HG02943 (cell line): ENCODE results near the gene OR2H1.
"Not testable (repeated sequence)": the region's sequence is repeated elsewhere in the genome, so short reads cannot be mapped to it uniquely, and the experiment has no call there.

Experiments used
- ATAC-seq: cut with Tn5 transposase; IDR thresholded peaks from one replicate; pipeline ENCODE4 v1.9.1; 2021; ENCODE audit warnings: mild to moderate bottlenecking, low read depth, moderate library complexity; ENCODE audit not compliant: unreplicated experiment

Gene OR2H1

DNA sequence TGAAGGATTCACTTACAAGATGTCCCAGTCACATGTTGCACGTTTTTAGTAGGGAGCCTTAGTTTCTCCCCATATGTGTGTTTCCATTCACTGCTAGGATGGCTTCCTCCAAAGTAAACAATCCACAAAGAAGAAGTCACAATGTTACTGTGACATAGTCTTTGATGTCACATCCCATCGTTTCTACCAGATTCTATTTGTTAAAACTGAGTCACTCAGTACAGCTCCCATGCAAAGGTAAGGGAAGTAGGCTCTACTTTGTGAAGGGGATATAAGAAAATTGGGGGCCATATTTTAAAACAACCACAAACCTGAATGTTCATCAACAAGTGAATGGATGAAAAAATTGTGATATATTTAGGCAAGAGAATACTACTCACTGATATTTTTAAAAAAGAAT, at the start of gene OR2H1, which contains the start of gene OR11A1:
Gene OR2H1, plus strand, starts transcription at position 185 of the 400 bp plus-strand sequence. CDS start 4,615 bp downstream, outside the sequence.
Gene OR11A1, minus strand, starts transcription at position 101 of the 400 bp plus-strand sequence. CDS start 29,430 bp downstream, outside the sequence.
- no peak for ATAC-seq

DNA sequence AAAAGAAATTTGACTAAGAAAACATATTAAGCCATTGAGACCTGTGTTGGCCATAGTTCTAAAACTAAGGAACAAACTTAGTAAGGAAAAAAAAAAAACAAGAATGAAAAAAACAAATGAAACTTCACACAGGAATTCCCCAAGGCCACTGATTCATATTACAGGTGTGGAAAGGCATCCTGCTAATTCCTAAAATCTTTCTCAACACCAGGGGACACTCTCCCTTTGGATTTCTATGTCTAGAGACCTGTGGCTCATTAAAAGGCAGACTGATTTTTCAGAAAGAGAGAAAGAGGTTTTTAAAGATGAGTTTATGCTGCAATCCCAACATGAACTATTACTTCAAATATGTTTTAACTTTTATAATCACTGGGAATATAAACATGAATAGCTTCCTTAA, 42.4 kb upstream of the OR2H1 start, which contains the start of gene OR12D1:
Gene OR12D1, plus strand, starts transcription at position 341 of the 400 bp plus-strand sequence.
- no peak for ATAC-seq

GRCh38 chr6:29419516-29419915, 37.4 kb upstream of the OR2H1 start:
- no peak for ATAC-seq

GRCh38 chr6:29424168-29424567, 32.8 kb upstream of the OR2H1 start:
- ATAC-seq, result no peak

- ATAC-seq, result no peak
These were observed 32.4 kb upstream of the OR2H1 start for GRCh38 chr6:29424575-29424974.

GRCh38 chr6:29425075-29425474, 31.9 kb upstream of the OR2H1 start:
- ATAC-seq, result no peak

DNA sequence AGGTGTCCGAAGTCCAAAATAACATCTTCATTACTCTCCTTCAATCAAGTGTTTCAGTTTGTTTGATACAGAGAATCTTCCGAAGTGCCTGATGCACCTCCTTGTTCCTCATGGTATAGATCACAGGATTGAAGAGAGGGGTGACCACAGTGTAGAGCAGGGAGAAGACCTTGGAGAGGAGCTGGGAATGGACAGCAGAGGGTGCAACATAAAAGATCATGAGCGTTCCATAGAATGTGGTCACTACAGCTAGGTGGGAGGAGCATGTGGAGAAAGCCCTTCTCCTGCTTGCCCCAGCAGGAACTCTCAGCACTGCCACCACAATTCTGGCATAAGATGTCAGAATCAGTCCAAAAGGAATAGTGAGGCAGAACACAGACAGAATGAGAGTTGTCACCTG, 30.3 kb upstream of the OR2H1 start:
- no peak for ATAC-seq

GRCh38 chr6:29436730-29437129, 20.2 kb upstream of the OR2H1 start:
- not testable (repeated sequence) for ATAC-seq

GRCh38 chr6:29439006-29439405, 17.9 kb upstream of the OR2H1 start, which contains the start of gene OR10C1:
OR10C1 (plus strand) TSS chr6:29439306; CDS start chr6:29440016, 710 bp downstream.
- no peak for ATAC-seq

DNA sequence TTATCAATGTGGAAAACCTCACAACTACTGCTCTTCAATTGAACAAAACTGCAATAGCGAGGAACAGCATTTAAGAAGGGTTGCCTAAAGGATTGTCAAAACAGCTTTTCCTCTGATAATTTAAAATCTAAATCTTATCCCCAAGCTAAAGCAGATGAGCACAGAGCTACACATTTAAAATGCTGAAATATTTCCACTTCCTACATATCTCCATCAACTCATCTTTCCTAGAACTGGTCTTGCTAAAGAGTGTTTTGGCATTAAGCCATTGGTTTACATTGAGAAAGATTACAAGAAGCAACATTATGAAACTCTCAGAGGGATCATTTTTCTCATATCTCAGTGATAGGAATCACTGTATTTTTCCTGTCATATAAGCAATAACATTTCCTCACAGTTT, 14.2 kb upstream of the OR2H1 start:
- no peak for ATAC-seq

DNA sequence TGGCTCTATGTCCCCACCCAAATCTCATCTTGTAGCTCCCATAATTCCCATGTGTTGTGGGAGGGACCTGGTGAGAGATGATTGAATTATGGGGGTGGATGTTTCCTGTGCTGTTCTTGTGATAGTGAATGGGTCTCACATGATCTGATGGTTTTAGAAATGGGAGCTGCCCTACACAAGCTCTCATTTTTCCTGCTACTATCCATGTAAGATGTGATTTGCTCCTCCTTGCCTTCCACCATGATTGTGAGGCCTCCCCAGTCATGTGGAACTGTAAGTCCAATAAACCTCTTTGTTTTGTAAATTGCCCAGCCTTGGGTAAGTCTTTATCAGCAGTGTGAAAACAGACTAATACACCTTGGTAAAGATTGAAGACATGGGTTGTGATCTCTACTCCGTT, 12.9 kb upstream of the OR2H1 start:
- ATAC-seq, result not testable (repeated sequence)

GRCh38 chr6:29447670-29448069, 9.3 kb upstream of the OR2H1 start:
- ATAC-seq, result no peak

- ATAC-seq, result no peak
These were observed 5.3 kb upstream of the OR2H1 start for GRCh38 chr6:29451471-29452193.

DNA sequence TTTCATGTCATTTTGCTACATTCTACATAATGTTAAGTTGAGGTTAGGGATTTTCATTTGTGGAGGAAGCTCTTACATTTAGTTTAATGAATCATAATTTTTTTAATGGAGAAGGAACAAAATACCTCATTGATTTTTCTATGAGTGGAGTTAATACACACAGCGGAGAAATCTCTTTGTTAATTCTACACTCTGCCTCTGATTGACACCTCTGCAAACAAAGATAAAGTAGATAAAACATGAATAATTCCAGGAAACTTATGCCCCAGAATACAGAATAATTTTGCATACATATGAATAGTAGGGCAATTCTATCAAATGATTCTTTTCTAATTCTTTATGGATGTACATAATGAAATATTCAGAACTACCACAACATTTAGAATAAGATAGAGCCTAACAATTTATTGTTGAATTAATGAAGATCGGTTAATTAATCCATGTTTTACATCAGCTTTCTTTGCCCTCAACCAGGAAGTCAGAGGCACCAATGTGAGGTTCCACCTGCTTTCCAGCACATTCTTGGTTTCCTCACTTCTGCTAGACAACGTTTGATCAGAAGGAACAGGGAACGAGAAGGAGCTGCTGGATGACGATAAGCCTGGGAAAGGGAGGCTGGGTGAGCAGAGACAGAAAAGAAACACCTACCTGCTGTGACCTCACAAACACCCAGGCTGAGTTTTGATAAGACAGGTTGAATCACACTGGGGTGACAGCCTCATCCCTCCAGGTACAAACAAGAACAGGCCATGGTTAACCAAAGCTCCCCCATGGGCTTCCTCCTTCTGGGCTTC, 4.3 kb downstream of the OR2H1 start:
- ATAC-seq, result no peak

DNA sequence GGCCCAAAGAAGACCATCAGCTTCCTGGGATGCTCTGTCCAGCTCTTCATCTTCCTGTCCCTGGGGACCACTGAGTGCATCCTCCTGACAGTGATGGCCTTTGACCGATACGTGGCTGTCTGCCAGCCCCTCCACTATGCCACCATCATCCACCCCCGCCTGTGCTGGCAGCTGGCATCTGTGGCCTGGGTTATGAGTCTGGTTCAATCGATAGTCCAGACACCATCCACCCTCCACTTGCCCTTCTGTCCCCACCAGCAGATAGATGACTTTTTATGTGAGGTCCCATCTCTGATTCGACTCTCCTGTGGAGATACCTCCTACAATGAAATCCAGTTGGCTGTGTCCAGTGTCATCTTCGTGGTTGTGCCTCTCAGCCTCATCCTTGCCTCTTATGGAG, 5.1 kb downstream of the OR2H1 start:
- ATAC-seq, result no peak

DNA sequence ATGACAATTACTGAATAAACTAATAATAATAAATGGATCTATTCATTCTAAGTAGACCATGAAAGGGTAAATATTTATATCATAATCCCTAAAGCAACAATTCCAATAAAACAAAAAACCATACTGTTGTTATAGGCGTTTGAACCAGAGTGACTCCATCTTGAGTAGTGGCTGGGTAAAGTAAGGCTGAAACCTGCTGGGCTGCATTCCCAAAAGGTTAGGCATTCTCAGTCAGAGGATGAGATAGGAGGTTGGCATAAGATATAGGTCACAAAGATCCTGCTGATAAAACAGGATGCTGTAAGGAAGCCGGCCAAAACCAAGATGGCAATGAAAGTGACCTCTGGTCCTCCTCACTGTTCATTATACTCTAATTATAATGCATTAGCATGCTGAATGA, 8.3 kb downstream of the OR2H1 start:
- no peak for ATAC-seq

- no peak for ATAC-seq
These were observed 8.8 kb downstream of the OR2H1 start for GRCh38 chr6:29465801-29466200.

- no peak for ATAC-seq
These were observed 9.3 kb downstream of the OR2H1 start for GRCh38 chr6:29466241-29466640.

DNA sequence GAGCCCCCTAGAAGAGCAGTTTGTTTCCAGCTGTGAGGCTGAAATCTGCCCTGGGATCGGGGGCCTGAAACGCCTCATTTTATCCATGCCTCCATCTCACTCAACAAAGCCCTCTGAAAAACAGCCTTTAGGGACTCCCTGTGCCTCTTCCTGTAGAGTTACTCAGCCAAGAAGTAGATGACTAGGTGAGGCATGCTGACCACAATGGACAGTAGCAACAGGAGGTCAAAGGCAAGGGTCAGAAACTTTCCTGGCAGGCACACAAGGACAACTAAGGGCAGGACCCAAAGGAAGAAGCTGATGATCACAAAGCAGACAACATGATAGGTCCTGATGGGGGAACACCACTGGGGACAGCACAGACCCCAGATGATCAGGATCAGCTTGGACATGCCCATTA, 18.0 kb downstream of the OR2H1 start:
- ATAC-seq, result no peak

DNA sequence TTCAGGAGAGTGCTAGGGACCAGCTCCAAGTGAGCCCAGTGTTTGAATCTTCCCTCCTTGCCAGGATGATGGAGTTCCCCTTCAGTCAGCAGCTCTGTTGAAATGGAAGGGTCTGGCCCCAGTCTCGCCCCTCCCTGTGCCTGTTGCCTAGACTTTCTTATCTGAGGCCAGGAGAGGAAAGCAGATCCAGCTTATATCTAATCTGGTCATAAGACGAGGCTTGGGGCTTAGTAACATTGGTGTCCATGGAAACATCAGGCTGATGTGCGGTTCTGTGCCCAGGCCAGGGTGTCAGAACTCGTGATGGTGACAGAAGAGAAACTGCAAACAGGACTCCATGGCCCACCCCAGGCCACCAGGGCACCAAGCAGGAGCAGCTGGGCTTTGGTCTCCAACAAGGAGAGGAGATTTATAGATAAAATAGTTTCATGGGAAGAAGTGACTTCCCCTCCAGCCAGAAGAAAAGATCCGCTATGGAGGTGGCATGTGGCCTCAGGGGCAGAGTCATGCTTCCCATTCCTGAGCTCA, 21.0 kb downstream of the OR2H1 start:
- ATAC-seq, result no peak

- ATAC-seq, result no peak
These were observed 21.8 kb downstream of the OR2H1 start for GRCh38 chr6:29478740-29479139.
